ES-I3 (cell line): ENCODE measurements around the gene CAMK2G.

Experiments
- H3K36me3 ChIP-seq: 2 replicates; pipeline ENCODE4 v1.6.1; 2013; ENCODE audit warnings: mild to moderate bottlenecking, low read length, control low read depth, moderate library complexity; ENCODE audit not compliant: insufficient read depth
- H3K4me1 ChIP-seq: 2 replicates; pipeline ENCODE4 v1.6.1; 2013; ENCODE audit warnings: mild to moderate bottlenecking, control low read depth, low read length; ENCODE audit not compliant: insufficient read depth
- H3K9ac ChIP-seq: 2 replicates; pipeline ENCODE4 v1.6.1; 2013; ENCODE audit warnings: low read depth, mild to moderate bottlenecking, low read length, moderate library complexity
- H3K9me3 ChIP-seq: 2 replicates; pipeline ENCODE4 v1.6.1; 2013; ENCODE audit warnings: mild to moderate bottlenecking, low read length, moderate library complexity; ENCODE audit not compliant: control insufficient read depth, insufficient read depth

Gene CAMK2G

DNA sequence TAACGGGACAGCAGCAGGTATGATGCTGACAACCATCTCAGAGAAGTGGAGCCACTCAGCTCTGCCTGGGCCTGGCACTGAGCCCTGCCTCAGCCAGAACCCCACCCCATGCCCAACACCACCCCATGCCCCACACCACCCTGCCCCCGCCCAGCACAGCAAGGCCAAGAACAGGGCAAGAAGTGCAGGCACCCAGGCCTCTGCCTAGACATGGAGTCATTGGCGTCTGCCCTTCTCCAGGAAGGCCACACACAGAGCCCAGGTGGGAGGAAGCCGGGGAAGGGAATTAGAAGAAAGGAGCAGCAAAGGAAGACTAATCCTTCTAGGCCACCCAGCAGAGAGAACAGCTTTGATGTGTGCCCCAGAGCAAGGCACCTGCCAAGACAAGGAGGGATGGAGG lies 18.9 kb downstream of the CAMK2G start:
- Histone ChIP-seq H3K36me3 (peaks cover 5% of the 10 kb centered on the region; the same call in 1 of the 2 replicates), H3K9ac (no peak overlapping the region), H3K4me1 (no peaks in the 10 kb centered on the region), H3K9me3 (no peaks in the 10 kb centered on the region)

GRCh38 chr10:73854310-73854709 lies 20.0 kb downstream of the CAMK2G start:
- Histone ChIP-seq H3K9me3 (no peaks in the 10 kb centered on the region), H3K9ac (no peak overlapping the region), H3K36me3 (0 out of 2 replicates have a peak, but pooled peaks cover 2% of the 10 kb centered on the region), H3K4me1 (no peaks in the 10 kb centered on the region)

DNA sequence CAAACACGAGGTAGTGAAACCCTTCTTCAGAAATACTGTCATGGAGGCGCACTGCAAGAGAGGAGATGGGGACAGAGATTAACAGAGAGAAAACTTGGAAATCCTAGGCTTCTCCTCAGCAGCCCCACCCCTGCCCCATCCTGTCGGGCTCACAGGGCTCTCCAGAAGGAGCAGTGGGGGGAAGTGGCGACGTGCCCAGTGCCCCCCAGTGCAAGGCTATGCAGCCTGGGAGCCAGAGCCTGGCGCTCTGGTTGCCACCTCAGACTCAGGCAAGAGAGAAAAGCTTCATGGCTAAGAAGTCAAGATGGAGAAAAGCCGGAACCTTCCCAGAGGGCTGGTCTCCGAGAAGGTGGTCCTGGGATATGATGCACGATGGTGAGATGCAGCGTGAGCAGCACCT lies 21.2 kb downstream of the CAMK2G start:
- no peaks in the 10 kb centered on the region for H3K4me1 ChIP-seq
- H3K36me3 ChIP-seq: peaks cover 7% of the 10 kb centered on the region; the same call in 1 of the 2 replicates
- H3K9ac ChIP-seq: no peak overlapping the region
- H3K9me3 ChIP-seq: no peaks in the 10 kb centered on the region

- H3K4me1 ChIP-seq: no peaks in the 10 kb centered on the region
- peaks cover 13% of the 10 kb centered on the region for H3K36me3 ChIP-seq
- H3K9me3 ChIP-seq: no peaks in the 10 kb centered on the region
- H3K9ac ChIP-seq: no peak overlapping the region
Measured at GRCh38 chr10:73850863-73851461, 23.4 kb downstream of the CAMK2G start.

DNA sequence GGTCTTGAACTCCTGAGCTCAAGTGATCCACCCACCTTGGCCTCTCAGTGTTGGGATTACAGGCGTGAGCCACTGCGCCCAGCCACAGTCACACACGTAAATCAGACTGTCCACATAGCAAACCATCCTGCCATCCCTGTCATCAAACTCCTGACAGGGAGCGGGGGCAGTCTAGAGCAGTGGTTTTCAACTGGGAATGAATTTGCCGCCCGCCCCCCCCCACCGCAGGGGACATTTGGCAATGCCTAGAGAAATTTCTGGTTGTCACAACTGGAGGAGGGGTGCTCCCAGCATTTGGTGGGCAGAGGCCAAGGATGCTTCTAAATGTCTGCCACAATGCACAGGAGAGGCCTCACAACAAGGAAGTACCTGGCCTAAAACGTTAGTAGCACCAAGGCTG lies 24.1 kb downstream of the CAMK2G start:
- Histone ChIP-seq H3K4me1 (no peaks in the 10 kb centered on the region), H3K9ac (no peak overlapping the region), H3K36me3 (peaks cover 13% of the 10 kb centered on the region), H3K9me3 (no peaks in the 10 kb centered on the region)

DNA sequence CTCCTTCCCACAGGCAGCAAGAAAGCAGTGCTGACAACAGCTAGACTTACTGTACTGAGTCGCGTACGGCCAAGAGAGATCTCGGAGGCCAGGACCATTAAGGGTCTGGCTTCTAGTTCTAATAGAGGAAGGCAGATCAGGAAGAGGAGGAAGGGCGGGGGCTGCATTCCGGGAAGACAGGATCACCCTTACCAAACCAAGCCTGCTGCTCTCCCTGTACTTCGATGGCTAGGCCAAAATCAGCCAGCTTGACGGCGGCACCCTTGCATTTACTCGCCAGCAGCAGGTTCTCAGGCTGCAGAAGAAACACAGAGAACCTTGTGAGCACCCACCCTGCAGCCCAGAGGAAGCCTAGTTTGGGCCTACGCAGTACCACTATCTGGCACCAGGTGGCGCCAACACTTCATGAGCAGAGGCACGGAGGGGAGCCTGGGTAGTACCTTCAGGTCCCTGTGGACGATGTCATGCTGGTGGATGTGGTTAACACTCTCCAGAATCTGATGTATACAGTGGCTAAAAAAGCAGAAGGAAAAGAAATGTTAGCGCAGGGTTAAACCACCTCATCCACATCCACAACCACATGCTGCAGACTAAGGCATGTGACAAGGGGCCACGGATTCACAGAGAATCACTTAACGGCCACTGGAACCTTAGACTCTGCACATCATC lies 25.4 kb downstream of the CAMK2G start:
- no peaks in the 10 kb centered on the region for H3K9me3 ChIP-seq
- peaks cover 16% of the 10 kb centered on the region for H3K36me3 ChIP-seq
- no peak overlapping the region for H3K9ac ChIP-seq
- H3K4me1 ChIP-seq: no peaks in the 10 kb centered on the region

- no peaks in the 10 kb centered on the region for H3K9me3 ChIP-seq
- peaks cover 16% of the 10 kb centered on the region for H3K36me3 ChIP-seq
- H3K4me1 ChIP-seq: no peaks in the 10 kb centered on the region
- H3K9ac ChIP-seq: no peak overlapping the region
Measured at GRCh38 chr10:73847031-73847430, 27.3 kb downstream of the CAMK2G start.

GRCh38 chr10:73843261-73843660 lies 31.1 kb downstream of the CAMK2G start:
- Histone ChIP-seq H3K9me3 (no peaks in the 10 kb centered on the region), H3K4me1 (no peaks in the 10 kb centered on the region), H3K36me3 (peaks cover 12% of the 10 kb centered on the region), H3K9ac (no peak overlapping the region)

GRCh38 chr10:73842349-73842748 lies 32.0 kb downstream of the CAMK2G start:
- Histone ChIP-seq H3K4me1 (no peaks in the 10 kb centered on the region), H3K9ac (no peak overlapping the region), H3K36me3 (peaks cover 9% of the 10 kb centered on the region; the same call in 1 of the 2 replicates), H3K9me3 (no peaks in the 10 kb centered on the region)

- Histone ChIP-seq H3K4me1 (no peaks in the 10 kb centered on the region), H3K9me3 (no peaks in the 10 kb centered on the region), H3K36me3 (peaks cover 9% of the 10 kb centered on the region; the same call in 1 of the 2 replicates), H3K9ac (no peak overlapping the region)
Measured at GRCh38 chr10:73841526-73842285, 32.6 kb downstream of the CAMK2G start.

- H3K4me1 ChIP-seq: no peaks in the 10 kb centered on the region
- no peaks in the 10 kb centered on the region for H3K9me3 ChIP-seq
- no peak overlapping the region for H3K9ac ChIP-seq
- peaks cover 9% of the 10 kb centered on the region; the same call in 1 of the 2 replicates for H3K36me3 ChIP-seq
Measured at GRCh38 chr10:73841061-73841421, 33.3 kb downstream of the CAMK2G start.

DNA sequence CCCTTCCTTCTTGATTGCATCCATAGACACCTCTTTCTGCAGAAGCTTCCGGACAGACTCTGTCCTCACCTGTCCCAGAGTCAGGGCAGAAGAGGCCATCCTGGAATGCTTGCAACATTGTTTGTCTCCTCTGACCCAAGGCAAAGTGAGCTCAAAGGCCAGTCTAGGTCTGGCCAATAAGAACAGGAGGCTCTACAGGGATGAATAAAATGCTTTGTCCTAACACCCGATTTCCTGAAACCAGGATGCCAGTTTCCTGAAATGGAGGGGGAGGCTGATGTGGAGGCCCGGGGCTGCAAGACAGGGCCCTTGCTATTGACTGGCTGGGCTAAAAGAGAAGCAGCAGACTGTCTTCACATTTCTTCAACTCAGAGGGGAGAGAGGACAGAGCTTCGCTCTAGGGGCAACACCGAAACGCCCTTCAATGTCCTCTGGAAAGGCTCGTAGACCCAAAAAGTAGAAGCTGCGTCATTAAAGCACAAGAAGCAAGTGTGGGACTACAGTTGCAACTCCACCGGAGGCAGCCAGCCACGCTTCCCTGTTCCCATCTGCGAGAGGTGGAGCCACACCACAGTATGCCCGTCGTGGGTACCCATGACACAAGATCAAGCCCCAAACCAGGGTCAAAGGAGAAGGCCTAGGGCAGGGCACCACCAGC lies 33.8 kb downstream of the CAMK2G start:
- H3K36me3 ChIP-seq: peaks cover 9% of the 10 kb centered on the region; the same call in 1 of the 2 replicates
- no peaks in the 10 kb centered on the region for H3K4me1 ChIP-seq
- H3K9ac ChIP-seq: no peak overlapping the region

GRCh38 chr10:73840056-73840402 lies 34.3 kb downstream of the CAMK2G start:
- H3K4me1 ChIP-seq: no peaks in the 10 kb centered on the region
- no peaks in the 10 kb centered on the region for H3K9me3 ChIP-seq
- H3K36me3 ChIP-seq: peaks cover 9% of the 10 kb centered on the region; the same call in 1 of the 2 replicates
- H3K9ac ChIP-seq: no peak overlapping the region

More for the DNA sequence above, 33.8 kb downstream of the CAMK2G start:
- H3K9me3 ChIP-seq: no peaks in the 10 kb centered on the region

DNA sequence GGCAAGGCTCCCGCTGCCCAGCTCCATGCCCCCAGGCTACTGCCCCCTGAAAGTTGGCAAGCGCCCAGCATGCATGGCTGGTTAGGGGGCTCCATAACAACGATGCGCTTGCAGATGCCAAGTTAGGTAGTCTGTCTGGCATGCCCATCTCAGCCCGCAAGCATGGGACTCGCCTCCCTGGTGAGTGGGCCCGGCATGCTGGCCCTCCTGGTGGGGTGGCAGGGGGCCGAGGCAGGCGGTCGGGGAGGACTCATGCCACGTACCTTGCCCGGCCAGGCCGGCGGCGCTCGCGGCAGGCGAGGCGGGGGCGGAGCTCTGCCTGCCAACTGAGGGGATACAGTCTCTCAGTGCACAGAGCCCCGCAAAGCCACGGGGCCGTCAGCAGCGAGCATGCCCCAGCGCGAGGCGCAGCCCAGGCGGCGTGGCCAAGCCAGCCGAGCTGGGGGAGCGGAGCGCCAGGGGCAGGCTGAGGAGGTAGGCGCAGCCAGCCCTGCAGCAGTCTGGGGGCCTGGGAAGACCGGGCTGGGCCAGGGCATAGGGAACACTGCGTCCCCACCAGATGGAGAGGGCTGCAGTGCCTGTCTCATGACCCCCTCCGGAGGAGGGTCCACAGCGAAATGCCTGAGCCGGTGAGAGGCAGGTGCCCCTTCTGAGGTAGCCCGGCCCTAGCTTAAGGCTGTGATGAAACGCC lies 34.9 kb downstream of the CAMK2G start:
- H3K36me3 ChIP-seq: peaks cover 6% of the 10 kb centered on the region
- no peaks in the 10 kb centered on the region for H3K4me1 ChIP-seq
- no peaks in the 10 kb centered on the region for H3K9me3 ChIP-seq
- H3K9ac ChIP-seq: no peak overlapping the region
